Keratinocyte (primary cell): ENCODE results near the gene CDC42BPG. TPM values are rescaled to one million over a fixed set of nuclear protein-coding genes. Genes with fewer than 3 reads are reported as not detected.

ENCODE experiments used
- DNase-seq: peaks from one replicate; pipeline ENCODE4 v3.0.0-alpha.2; 2011; ENCODE audit warnings: low read depth, missing footprints, low spot score
- FAIRE-seq: peaks from 2 replicates; lab custom pipeline; 2011; peaks lifted over from hg19 to GRCh38; lab: Jason Lieb, UNC
- H2AFZ ChIP-seq: 2 replicates; pipeline ENCODE4 v1.6.0; 2012; ENCODE audit warnings: low read length, control low read depth, inconsistent platforms; ENCODE audit not compliant: control insufficient read depth
- H3K27ac ChIP-seq: 2 replicates; pipeline ENCODE4 v1.5.1; 2011; ENCODE audit warnings: low read length; ENCODE audit not compliant: control insufficient read depth, insufficient read depth
- H3K27me3 ChIP-seq: 3 replicates; pipeline ENCODE4 v1.6.0; 2011; ENCODE audit warnings: low read length; ENCODE audit not compliant: control insufficient read depth, insufficient read depth; ENCODE audit errors: extremely low read depth
- H3K36me3 ChIP-seq, 2 experiments: 2 replicates in 1 of 2; 3 replicates in 1 of 2; pipeline ENCODE4 v1.5.1; 2011; ENCODE audit warnings: low read length in 2 of 2, mild to moderate bottlenecking in 1 of 2; ENCODE audit not compliant: control insufficient read depth in 2 of 2, insufficient read depth in 2 of 2; ENCODE audit errors: extremely low read depth in 1 of 2
- H3K4me1 ChIP-seq: 3 replicates; pipeline ENCODE4 v1.5.1; 2011; ENCODE audit warnings: low read length; ENCODE audit not compliant: control insufficient read depth, insufficient read depth; ENCODE audit errors: extremely low read depth
- H3K4me2 ChIP-seq: 3 replicates; pipeline ENCODE4 v1.6.0; 2011; ENCODE audit warnings: low read depth, low read length; ENCODE audit not compliant: control insufficient read depth, insufficient read depth; ENCODE audit errors: extremely low read depth
- H3K4me3 ChIP-seq, 3 experiments: fragments of 200-600 bp in 1 of 3; sonication (generic) in 1 of 3; 2 replicates in 2 of 3; 3 replicates in 1 of 3; pipeline ENCODE4 v1.5.1; 2011 to 2016; ENCODE audit warnings: low read length in 3 of 3, mild to moderate bottlenecking in 3 of 3, control low read depth in 2 of 3, inconsistent platforms in 1 of 3, low read depth in 1 of 3, mixed read lengths in 1 of 3, mixed run types in 1 of 3, moderate library complexity in 1 of 3; ENCODE audit not compliant: control insufficient read depth in 2 of 3, insufficient read depth in 2 of 3; ENCODE audit errors: extremely low read depth in 1 of 3
- H3K79me2 ChIP-seq: 2 replicates; pipeline ENCODE4 v1.6.0; 2012; ENCODE audit warnings: low read length; ENCODE audit not compliant: control insufficient read depth, insufficient read depth
- H3K9ac ChIP-seq: 3 replicates; pipeline ENCODE4 v1.6.0; 2011; ENCODE audit warnings: low read length; ENCODE audit not compliant: control insufficient read depth, insufficient read depth; ENCODE audit errors: extremely low read depth
- H3K9me1 ChIP-seq: 3 replicates; pipeline ENCODE4 v1.6.0; 2011; ENCODE audit warnings: low read length; ENCODE audit not compliant: control insufficient read depth, insufficient read depth; ENCODE audit errors: extremely low read depth
- H3K9me3 ChIP-seq: 2 replicates; pipeline ENCODE4 v1.5.1; 2012; ENCODE audit warnings: low read depth, low read length; ENCODE audit not compliant: control insufficient read depth
- H4K20me1 ChIP-seq: 3 replicates; pipeline ENCODE4 v1.6.0; 2011; ENCODE audit warnings: low read length; ENCODE audit not compliant: control insufficient read depth, insufficient read depth; ENCODE audit errors: extremely low read depth
- CTCF ChIP-seq, 3 experiments: IDR thresholded peaks in 1 of 3; conservative IDR thresholded peaks in 1 of 3; optimal IDR thresholded peaks in 1 of 3; 2 replicates in 2 of 3; 3 replicates in 1 of 3; pipeline versions ENCODE3 to v1.5.1; 2011; ENCODE audit warnings: low read length in 3 of 3, mild to moderate bottlenecking in 3 of 3, moderate library complexity in 2 of 3, control low read depth in 1 of 3, inconsistent platforms in 1 of 3; ENCODE audit not compliant: insufficient read depth in 2 of 3; ENCODE audit errors: extremely low read depth in 1 of 3
- EZH2 ChIP-seq: IDR thresholded peaks from one replicate; pipeline ENCODE4 v1.6.1; 2012; ENCODE audit warnings: inconsistent platforms, mild to moderate bottlenecking, low read length, moderate library complexity
- dilution Hi-C: fragments of 300-500 bp; cut with MboI; formaldehyde crosslinking; loops from one replicate; pipeline ENCODE4 v1.7.0; 2020; ENCODE audit warnings: low sequenced_read_pairs; ENCODE audit not compliant: extremely low pct_ligation_motif_present
- polyA plus RNA-seq, 5 experiments: library from polyadenylated mRNA; depleted of rRNA in 3 of 5; stranded (reverse) in 3 of 5; stranded (forward) in 1 of 5; unstranded in 1 of 5; fragments of >200 nt; gene quantifications; 1 replicate in 1 of 5; 2 replicates in 3 of 5; 3 replicates in 1 of 5; pipeline versions ENCODE4 v1.2.1 to v1.2.3, GENCODE V29; 2011 to 2012; ENCODE audit warnings: missing spikeins in 2 of 5, low read depth in 1 of 5, low replicate concordance in 1 of 5

Gene CDC42BPG
- polyA plus RNA-seq, 1 donor (not counting 4 experiments of a cell fraction or from before 2014, with no cell fraction given), result 2.5 TPM

- no peaks in the 10 kb centered on the region for H3K9me3 ChIP-seq
- no peak for DNase-seq
- H3K9ac ChIP-seq, result no peak overlapping the region
- dilution Hi-C loops, result no loop called here
- peaks cover 28% of the 10 kb centered on the region for H3K79me2 ChIP-seq
- H3K4me1 ChIP-seq, result peaks cover 51% of the 10 kb centered on the region
- H3K27me3 ChIP-seq, result no peaks in the 10 kb centered on the region
- no peak overlapping the region for H2AFZ ChIP-seq
- H4K20me1 ChIP-seq, result no peaks in the 10 kb centered on the region
- H3K9me1 ChIP-seq, result no peaks in the 10 kb centered on the region
- FAIRE-seq, result no peak
- no peak overlapping the region for H3K4me3 ChIP-seq
- H3K36me3 ChIP-seq, result peaks cover 17 to 64% of the 10 kb centered on the region in 2 experiments
- H3K4me2 ChIP-seq, result no peak overlapping the region
- H3K27ac ChIP-seq, result peak overlapping the region; percentile 88
- TF ChIP-seq EZH2 (no peak), CTCF (optimal IDR thresholded peaks at IDR 0.05 in 1 of 3, IDR thresholded peaks at IDR 0.05 in 1 of 3, conservative IDR thresholded peaks at IDR 0.05 in 1 of 3; ENCODE audit: extremely low read depth in 1 of 3, insufficient read depth in 2 of 3, low read length in 3 of 3) (no peak)
Measured at GRCh38 chr11:64854157-64854533, 9.7 kb upstream of the CDC42BPG start.

GRCh38 chr11:64853709-64854108, 9.3 kb upstream of the CDC42BPG start:
- H3K4me1 ChIP-seq, result peaks cover 55% of the 10 kb centered on the region
- H2AFZ ChIP-seq, result no peak overlapping the region
- H3K36me3 ChIP-seq, result peaks cover 14 to 60% of the 10 kb centered on the region in 2 experiments
- H3K79me2 ChIP-seq, result peaks cover 25% of the 10 kb centered on the region
- no peaks in the 10 kb centered on the region for H3K9me1 ChIP-seq
- H3K4me2 ChIP-seq, result no peak overlapping the region
- no peak for TF ChIP-seq EZH2
- no peak for TF ChIP-seq CTCF (optimal IDR thresholded peaks at IDR 0.05 in 1 of 3, IDR thresholded peaks at IDR 0.05 in 1 of 3, conservative IDR thresholded peaks at IDR 0.05 in 1 of 3; ENCODE audit: extremely low read depth in 1 of 3, insufficient read depth in 2 of 3, low read length in 3 of 3)
- no peak overlapping the region for H3K9ac ChIP-seq
- DNase-seq (no peak), FAIRE-seq (no peak)
- dilution Hi-C loops, result no loop called here
- no peaks in the 10 kb centered on the region for H3K27me3 ChIP-seq
- H3K27ac ChIP-seq, result no peak overlapping the region
- H4K20me1 ChIP-seq, result no peaks in the 10 kb centered on the region
- H3K9me3 ChIP-seq, result no peaks in the 10 kb centered on the region
- no peak overlapping the region for H3K4me3 ChIP-seq
